Natural killer cell (primary cell): ENCODE data around the gene CHD5. TPM values are rescaled to one million over a fixed set of nuclear protein-coding genes. Genes with fewer than 3 reads are reported as not detected.

Source experiments
- ATAC-seq, 3 donors: fragments of 150-1000 bp in 2 of 3; fragments of 200-7000 bp in 1 of 3; cut with Tn5 transposase; 1 replicate in 1 of 3; 2 replicates in 2 of 3; pipeline ENCODE4 v1.10.0; 2021; ENCODE audit warnings: mild to moderate bottlenecking in 2 of 3, moderate library complexity in 2 of 3
- DNase-seq, 2 donors: peaks; one replicate each; pipeline versions ENCODE4 v3.0.0 to v3.0.0-alpha.2; 2013 to 2021; ENCODE audit warnings: mixed read lengths in 1 of 2
- H3K27ac ChIP-seq: one replicate; pipeline ENCODE4 v1.5.1; 2013; ENCODE audit warnings: mild to moderate bottlenecking, low read length
- H3K27me3 ChIP-seq: one replicate; pipeline ENCODE4 v1.6.1; 2013; ENCODE audit warnings: low read length; ENCODE audit not compliant: control insufficient read depth, insufficient read depth
- H3K36me3 ChIP-seq: one replicate; pipeline ENCODE4 v1.6.1; 2013; ENCODE audit warnings: low read length; ENCODE audit not compliant: control insufficient read depth, insufficient read depth
- H3K4me1 ChIP-seq: one replicate; pipeline ENCODE4 v1.6.1; 2013; ENCODE audit warnings: low read length; ENCODE audit not compliant: control insufficient read depth, insufficient read depth
- H3K4me3 ChIP-seq: one replicate; pipeline ENCODE4 v1.5.1; 2013; ENCODE audit warnings: low read length
- H3K9me3 ChIP-seq: one replicate; pipeline ENCODE4 v1.6.1; 2013; ENCODE audit warnings: low read length; ENCODE audit not compliant: control insufficient read depth, insufficient read depth
- H3K27ac Mint-ChIP-seq, 2 donors: one replicate each; pipeline ENCODE4 v1.8.0; 2022; ENCODE audit warnings: mild to moderate bottlenecking in 2 of 2, mixed read lengths in 2 of 2, moderate library complexity in 1 of 2
- H3K27me3 Mint-ChIP-seq, 2 donors: one replicate each; pipeline ENCODE4 v1.8.0; 2022; ENCODE audit warnings: low read depth in 2 of 2, mixed read lengths in 2 of 2
- H3K36me3 Mint-ChIP-seq: one replicate; pipeline ENCODE4 v1.8.0; 2022; ENCODE audit warnings: mixed read lengths
- H3K4me1 Mint-ChIP-seq, 2 donors: one replicate each; pipeline ENCODE4 v1.8.0; 2022; ENCODE audit warnings: mixed read lengths in 2 of 2
- H3K4me3 Mint-ChIP-seq: one replicate; pipeline ENCODE4 v1.8.0; 2022; ENCODE audit warnings: mild to moderate bottlenecking, moderate library complexity, mixed read lengths
- H3K9me3 Mint-ChIP-seq, 2 donors: one replicate each; pipeline ENCODE4 v1.8.0; 2022; ENCODE audit warnings: mixed read lengths in 2 of 2
- whole genome bisulfite sequencing: methylation state at CpG from one replicate; pipeline ENCODE4 v1.1.7; 2013; ENCODE audit warnings: missing lambda C conversion rate; ENCODE audit not compliant: insufficient coverage; 5-methylcytosine and 5-hydroxymethylcytosine counted together
- intact Hi-C: fragments of 100-400 bp; cut with micrococcal nuclease; formaldehyde crosslinking; loops from one replicate; pipeline ENCODE4 v1.14.2; 2022
- total RNA-seq, 4 donors: library from RNA; stranded (reverse); fragments of 120-200 nt in 1 of 4; gene quantifications; one replicate each; pipeline versions ENCODE4 v1.2.3 to v1.2.4, GENCODE V29; 2013 to 2022
- TF ChIP-seq, protein P1 (sequence below): fragments of 200-600 bp; IDR thresholded peaks from one replicate; pipeline ENCODE4 v1.8.0; 2022; ENCODE audit warnings: antibody characterized with exemption

Gene CHD5
- total RNA-seq, 3 donors from 2014 or later (not counting 1 experiment from before 2014, with no cell fraction given), result 0.34 to 1.2 (median 0.73) TPM

DNA sequence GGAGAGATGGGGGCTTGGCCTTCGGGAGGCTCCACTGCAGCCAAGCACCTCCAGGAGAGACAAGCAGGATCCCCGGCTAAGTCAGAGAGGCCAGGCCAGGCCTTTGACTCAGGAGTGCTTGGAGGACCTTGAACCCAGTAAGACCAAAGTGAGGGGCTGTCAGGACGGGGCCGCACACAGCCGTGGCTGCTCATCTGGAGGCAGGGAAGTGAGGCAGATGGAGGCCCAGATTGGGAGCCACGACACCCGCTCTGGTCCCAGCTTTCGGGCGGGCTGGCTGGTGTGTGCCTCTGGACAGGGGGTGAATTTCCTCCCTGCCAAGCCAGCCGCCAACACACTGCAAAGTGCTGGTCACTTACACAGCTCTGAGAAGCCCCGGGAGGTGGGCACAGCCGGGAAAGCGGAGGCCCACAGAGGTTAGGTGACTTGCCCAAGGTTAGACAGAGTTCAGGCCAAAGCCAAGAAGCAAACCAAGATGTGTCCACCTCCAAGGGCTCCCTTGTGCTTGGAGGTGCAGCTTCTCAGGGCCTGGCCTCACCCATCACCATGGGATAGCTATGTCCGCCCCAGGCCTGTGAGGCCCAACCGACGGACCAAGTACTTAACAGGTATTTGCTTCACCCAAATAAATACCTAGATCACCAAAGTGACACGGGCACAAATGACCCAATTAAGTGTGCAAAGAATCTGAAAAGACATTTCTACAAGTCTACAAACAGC lies 58.3 kb downstream of the CHD5 start:
- Histone ChIP-seq H3K27ac (no peak overlapping the region), H3K27me3 (no peaks in the 10 kb centered on the region), H3K4me1 (no peaks in the 10 kb centered on the region), H3K36me3 (no peaks in the 10 kb centered on the region), H3K9me3 (no peaks in the 10 kb centered on the region), H3K4me3 (no peak overlapping the region)
- TF ChIP-seq, protein P1, sequence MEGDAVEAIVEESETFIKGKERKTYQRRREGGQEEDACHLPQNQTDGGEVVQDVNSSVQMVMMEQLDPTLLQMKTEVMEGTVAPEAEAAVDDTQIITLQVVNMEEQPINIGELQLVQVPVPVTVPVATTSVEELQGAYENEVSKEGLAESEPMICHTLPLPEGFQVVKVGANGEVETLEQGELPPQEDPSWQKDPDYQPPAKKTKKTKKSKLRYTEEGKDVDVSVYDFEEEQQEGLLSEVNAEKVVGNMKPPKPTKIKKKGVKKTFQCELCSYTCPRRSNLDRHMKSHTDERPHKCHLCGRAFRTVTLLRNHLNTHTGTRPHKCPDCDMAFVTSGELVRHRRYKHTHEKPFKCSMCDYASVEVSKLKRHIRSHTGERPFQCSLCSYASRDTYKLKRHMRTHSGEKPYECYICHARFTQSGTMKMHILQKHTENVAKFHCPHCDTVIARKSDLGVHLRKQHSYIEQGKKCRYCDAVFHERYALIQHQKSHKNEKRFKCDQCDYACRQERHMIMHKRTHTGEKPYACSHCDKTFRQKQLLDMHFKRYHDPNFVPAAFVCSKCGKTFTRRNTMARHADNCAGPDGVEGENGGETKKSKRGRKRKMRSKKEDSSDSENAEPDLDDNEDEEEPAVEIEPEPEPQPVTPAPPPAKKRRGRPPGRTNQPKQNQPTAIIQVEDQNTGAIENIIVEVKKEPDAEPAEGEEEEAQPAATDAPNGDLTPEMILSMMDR, result no peak
- Mint-ChIP-seq H3K4me1 (peaks cover under 1 to 9% of the 10 kb centered on the region in 2 donors), H3K27me3 (peaks cover 0 to 5% of the 10 kb centered on the region in 2 donors), H3K36me3 (peaks cover 4% of the 10 kb centered on the region), H3K9me3 (peaks cover 3% of the 10 kb centered on the region in 2 donors), H3K4me3 (no peak overlapping the region), H3K27ac (no peak overlapping the region)
- intact Hi-C loops, result no loop called here
- 92% methylated on average over 17 of the region's 17 CpGs for WGBS
- no peak for ATAC-seq
- DNase-seq, result no peak

DNA sequence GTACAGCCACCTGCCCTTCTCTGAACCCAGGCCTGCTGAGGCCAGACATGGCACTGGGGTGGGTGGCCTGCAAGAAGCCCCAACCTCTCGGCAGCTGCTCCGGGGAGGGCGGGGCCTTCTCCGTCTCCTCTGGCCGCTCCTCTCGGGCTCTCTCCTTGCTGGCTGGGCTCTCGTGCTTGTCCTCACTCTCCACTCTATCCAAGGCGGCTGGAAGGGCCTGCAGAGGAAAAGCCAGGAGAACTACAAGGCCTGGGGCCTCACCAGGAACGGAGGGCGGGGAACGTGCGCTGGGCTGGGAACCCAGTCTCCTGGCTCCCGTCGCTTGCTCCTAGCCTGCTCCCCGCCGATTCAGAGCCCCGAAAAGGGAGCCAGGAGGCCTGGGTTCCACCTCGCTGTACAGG lies 59.1 kb downstream of the CHD5 start:
- ATAC-seq (no peak), DNase-seq (no peak)
- Mint-ChIP-seq H3K4me3 (no peak overlapping the region), H3K36me3 (peaks cover 9% of the 10 kb centered on the region), H3K9me3 (peaks cover 5 to 6% of the 10 kb centered on the region in 2 donors), H3K27ac (no peak overlapping the region), H3K4me1 (peaks cover 0 to 5% of the 10 kb centered on the region in 2 donors), H3K27me3 (peaks cover 0 to 2% of the 10 kb centered on the region in 2 donors)
- H3K27me3 ChIP-seq, result no peaks in the 10 kb centered on the region
- intact Hi-C loops, result no loop called here
- TF ChIP-seq, protein P1, result no peak
- no peak overlapping the region for H3K27ac ChIP-seq
- no peak overlapping the region for H3K4me3 ChIP-seq
- H3K9me3 ChIP-seq, result no peaks in the 10 kb centered on the region
- 89% methylated on average over 18 of the region's 18 CpGs for WGBS
- no peaks in the 10 kb centered on the region for H3K36me3 ChIP-seq
- no peaks in the 10 kb centered on the region for H3K4me1 ChIP-seq

DNA sequence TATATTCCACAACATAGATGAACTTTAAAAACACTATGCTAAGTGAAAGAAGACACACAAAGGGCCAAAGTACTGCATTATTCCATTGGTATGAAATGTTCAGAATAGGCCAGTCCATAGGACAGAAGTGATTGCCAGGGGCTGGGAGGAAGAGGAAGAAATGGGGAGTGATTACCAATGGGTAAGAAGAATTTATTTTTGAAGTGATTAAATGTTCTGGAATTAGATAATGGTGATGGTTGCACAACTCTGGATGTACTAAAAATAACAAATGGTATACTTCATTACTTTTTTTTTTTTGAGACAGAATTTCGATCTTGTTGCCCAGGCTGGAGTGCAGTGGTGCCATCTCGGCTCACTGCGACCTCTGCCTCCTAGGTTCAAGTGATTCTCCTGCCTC lies 61.7 kb downstream of the CHD5 start:
- intact Hi-C loops, result no loop called here
- H3K36me3 ChIP-seq, result no peaks in the 10 kb centered on the region
- Mint-ChIP-seq H3K9me3 (peaks cover 5 to 6% of the 10 kb centered on the region in 2 donors), H3K4me3 (no peak overlapping the region), H3K27me3 (no peaks in the 10 kb centered on the region), H3K36me3 (peaks cover 9% of the 10 kb centered on the region), H3K4me1 (peaks cover 0 to 5% of the 10 kb centered on the region in 2 donors), H3K27ac (no peak overlapping the region)
- no peaks in the 10 kb centered on the region for H3K27me3 ChIP-seq
- no peak for ATAC-seq
- H3K9me3 ChIP-seq, result no peaks in the 10 kb centered on the region
- H3K4me3 ChIP-seq, result no peak overlapping the region
- TF ChIP-seq, protein P1, result no peak
- H3K27ac ChIP-seq, result no peak overlapping the region
- 87% methylated on average over 3 of the region's 3 CpGs for WGBS
- DNase-seq, result no peak
- H3K4me1 ChIP-seq, result no peaks in the 10 kb centered on the region

DNA sequence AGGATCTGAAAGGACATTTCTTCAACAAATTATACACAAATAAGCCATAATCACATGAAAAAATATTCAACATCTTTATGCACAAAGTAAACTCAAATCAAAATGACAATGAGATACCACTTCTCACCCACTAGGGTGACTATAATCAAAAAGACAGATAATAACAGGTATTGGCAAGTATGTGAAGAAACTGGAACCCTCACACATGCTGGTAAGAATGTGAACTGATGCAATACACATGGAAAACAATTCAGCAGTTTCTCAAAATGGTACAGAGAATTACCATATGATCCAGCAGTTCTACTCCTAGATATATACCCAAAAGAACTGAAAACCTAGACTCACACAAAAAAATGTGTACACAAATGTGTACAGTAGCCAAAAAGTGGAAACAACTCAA lies 62.5 kb downstream of the CHD5 start:
- DNase-seq, result no peak
- Mint-ChIP-seq H3K4me1 (no peaks in the 10 kb centered on the region), H3K27me3 (no peaks in the 10 kb centered on the region), H3K27ac (no peak overlapping the region), H3K4me3 (no peak overlapping the region), H3K36me3 (peaks cover 9% of the 10 kb centered on the region), H3K9me3 (peaks cover 5 to 6% of the 10 kb centered on the region in 2 donors)
- TF ChIP-seq, protein P1, result no peak
- ATAC-seq, result no peak
- no peaks in the 10 kb centered on the region for H3K36me3 ChIP-seq
- H3K27me3 ChIP-seq, result no peaks in the 10 kb centered on the region
- H3K4me1 ChIP-seq, result no peaks in the 10 kb centered on the region
- H3K9me3 ChIP-seq, result no peaks in the 10 kb centered on the region
- intact Hi-C loops, result no loop called here
- H3K4me3 ChIP-seq, result no peak overlapping the region
- no peak overlapping the region for H3K27ac ChIP-seq
